ENCODE measurements around the gene TEAD1. TPM values are rescaled to one million over a fixed set of nuclear protein-coding genes. Genes with fewer than 3 reads are reported as not detected.

TEAD1 gene
- polyA plus RNA-seq, 1 donor from 2014 or later, result 12.2 TPM

DNA sequence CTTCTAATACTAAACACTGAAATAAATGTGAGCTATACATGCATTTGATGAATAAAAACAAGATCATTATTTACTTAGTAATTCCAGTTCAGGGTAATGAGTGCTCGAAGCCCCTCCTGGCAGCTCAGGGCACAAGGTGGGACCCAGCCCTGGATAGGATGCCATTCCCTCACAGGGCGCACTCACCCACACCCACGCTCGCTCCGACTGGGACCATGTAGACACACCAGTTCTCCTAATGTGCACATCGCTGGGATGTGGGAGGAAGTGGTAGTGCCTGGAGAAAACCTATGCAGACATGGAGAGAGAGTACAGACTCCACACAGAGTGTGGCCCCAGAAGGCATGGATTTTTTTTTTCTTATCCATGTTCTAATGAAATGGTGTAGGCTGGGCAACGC lies 290.4 kb downstream of the TEAD1 start:
- H3K79me2 ChIP-seq (replicated peaks; ENCODE audit: insufficient read depth, low read length), result no peaks in the 10 kb centered on the region
- H3K4me3 ChIP-seq (ENCODE audit: low read length), result no peak overlapping the region
- H3K9ac ChIP-seq (ENCODE audit: low read length), result no peak overlapping the region
- H2AFZ ChIP-seq (ENCODE audit: low read depth, low read length), result no peak overlapping the region
- no peaks in the 10 kb centered on the region for H3K27me3 ChIP-seq (ENCODE audit: insufficient read depth, low read depth, low read length)
- H3F3A ChIP-seq (ENCODE audit: insufficient read depth, low read length, poor library complexity, severe bottlenecking), result no peaks in the 10 kb centered on the region
- H3K4me2 ChIP-seq (ENCODE audit: low read length), result no peak overlapping the region
- H3K9me2 ChIP-seq (ENCODE audit: insufficient read depth, low read length), result no peaks in the 10 kb centered on the region
- no peaks in the 10 kb centered on the region for H3K36me3 ChIP-seq (ENCODE audit: insufficient read depth, low read length)
- H3K9me3 ChIP-seq (ENCODE audit: low read length), result no peaks in the 10 kb centered on the region
- H4K20me1 ChIP-seq (ENCODE audit: insufficient read depth), result no peaks in the 10 kb centered on the region
- H3K27ac ChIP-seq (ENCODE audit: low read length), result no peak overlapping the region
- TF ChIP-seq MXI1 (conservative IDR thresholded peaks at IDR 0.05; ENCODE audit: poor library complexity, severe bottlenecking) (no peak), TAF1 (IDR thresholded peaks at IDR 0.05; ENCODE audit: low read depth) (no peak), EP300 (conservative IDR thresholded peaks at IDR 0.05; ENCODE audit: poor library complexity, severe bottlenecking) (no peak), CTCF (IDR thresholded peaks at IDR 0.05; ENCODE audit: poor library complexity, severe bottlenecking) (no peak), POLR2AphosphoS5 (IDR thresholded peaks at IDR 0.05) (no peak), SMC3 (conservative IDR thresholded peaks at IDR 0.05; ENCODE audit: poor library complexity) (no peak), EZH2 (IDR thresholded peaks at IDR 0.05; ENCODE audit: borderline replicate concordance, insufficient read depth, low read length, poor library complexity, severe bottlenecking) (no peak), RAD21 (conservative IDR thresholded peaks at IDR 0.05) (no peak)
- TF ChIP-seq, protein P1, sequence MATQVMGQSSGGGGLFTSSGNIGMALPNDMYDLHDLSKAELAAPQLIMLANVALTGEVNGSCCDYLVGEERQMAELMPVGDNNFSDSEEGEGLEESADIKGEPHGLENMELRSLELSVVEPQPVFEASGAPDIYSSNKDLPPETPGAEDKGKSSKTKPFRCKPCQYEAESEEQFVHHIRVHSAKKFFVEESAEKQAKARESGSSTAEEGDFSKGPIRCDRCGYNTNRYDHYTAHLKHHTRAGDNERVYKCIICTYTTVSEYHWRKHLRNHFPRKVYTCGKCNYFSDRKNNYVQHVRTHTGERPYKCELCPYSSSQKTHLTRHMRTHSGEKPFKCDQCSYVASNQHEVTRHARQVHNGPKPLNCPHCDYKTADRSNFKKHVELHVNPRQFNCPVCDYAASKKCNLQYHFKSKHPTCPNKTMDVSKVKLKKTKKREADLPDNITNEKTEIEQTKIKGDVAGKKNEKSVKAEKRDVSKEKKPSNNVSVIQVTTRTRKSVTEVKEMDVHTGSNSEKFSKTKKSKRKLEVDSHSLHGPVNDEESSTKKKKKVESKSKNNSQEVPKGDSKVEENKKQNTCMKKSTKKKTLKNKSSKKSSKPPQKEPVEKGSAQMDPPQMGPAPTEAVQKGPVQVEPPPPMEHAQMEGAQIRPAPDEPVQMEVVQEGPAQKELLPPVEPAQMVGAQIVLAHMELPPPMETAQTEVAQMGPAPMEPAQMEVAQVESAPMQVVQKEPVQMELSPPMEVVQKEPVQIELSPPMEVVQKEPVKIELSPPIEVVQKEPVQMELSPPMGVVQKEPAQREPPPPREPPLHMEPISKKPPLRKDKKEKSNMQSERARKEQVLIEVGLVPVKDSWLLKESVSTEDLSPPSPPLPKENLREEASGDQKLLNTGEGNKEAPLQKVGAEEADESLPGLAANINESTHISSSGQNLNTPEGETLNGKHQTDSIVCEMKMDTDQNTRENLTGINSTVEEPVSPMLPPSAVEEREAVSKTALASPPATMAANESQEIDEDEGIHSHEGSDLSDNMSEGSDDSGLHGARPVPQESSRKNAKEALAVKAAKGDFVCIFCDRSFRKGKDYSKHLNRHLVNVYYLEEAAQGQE (IDR thresholded peaks at IDR 0.05; ENCODE audit: borderline replicate concordance), result no peak

DNA sequence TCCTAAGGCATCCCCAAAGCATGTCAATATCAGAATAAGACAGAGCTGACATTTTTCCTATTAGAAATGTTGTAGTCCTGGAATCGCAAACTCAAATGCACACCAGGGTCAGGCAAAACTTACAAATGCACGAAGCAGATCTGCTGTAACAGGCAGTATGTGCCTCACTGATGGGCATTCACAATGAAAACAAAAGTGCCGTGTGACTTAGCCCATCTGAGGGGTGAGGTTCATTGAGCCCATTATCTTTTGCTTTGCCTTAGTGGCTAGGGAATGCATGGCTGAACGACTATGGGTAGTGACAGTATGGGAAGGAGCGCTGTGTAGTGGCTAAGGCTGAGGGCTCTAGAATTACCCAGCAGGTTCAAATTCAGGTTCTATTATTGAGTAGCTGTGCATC lies 291.8 kb downstream of the TEAD1 start:
- Histone ChIP-seq H3K27me3 (ENCODE audit: insufficient read depth, low read depth, low read length) (no peaks in the 10 kb centered on the region), H3K79me2 (replicated peaks; ENCODE audit: insufficient read depth, low read length) (no peaks in the 10 kb centered on the region), H3K9me2 (ENCODE audit: insufficient read depth, low read length) (no peaks in the 10 kb centered on the region), H2AFZ (ENCODE audit: low read depth, low read length) (no peak overlapping the region), H3K27ac (ENCODE audit: low read length) (no peak overlapping the region), H3F3A (ENCODE audit: insufficient read depth, low read length, poor library complexity, severe bottlenecking) (no peaks in the 10 kb centered on the region), H3K4me2 (ENCODE audit: low read length) (no peak overlapping the region), H3K36me3 (ENCODE audit: insufficient read depth, low read length) (no peaks in the 10 kb centered on the region), H3K9me3 (ENCODE audit: low read length) (no peaks in the 10 kb centered on the region), H4K20me1 (ENCODE audit: insufficient read depth) (no peaks in the 10 kb centered on the region), H3K4me3 (ENCODE audit: low read length) (no peak overlapping the region), H3K9ac (ENCODE audit: low read length) (no peak overlapping the region)
- no peak for TF ChIP-seq TAF1 (IDR thresholded peaks at IDR 0.05; ENCODE audit: low read depth)

GRCh38 chr11:12968101-12968500 lies 293.9 kb downstream of the TEAD1 start:
- no peaks in the 10 kb centered on the region for H3K27me3 ChIP-seq (ENCODE audit: insufficient read depth, low read depth, low read length)
- H3K27ac ChIP-seq (ENCODE audit: low read length), result no peak overlapping the region
- H3K9ac ChIP-seq (ENCODE audit: low read length), result no peak overlapping the region

More at GRCh38 chr11:12968101-12968500, 293.9 kb downstream of the TEAD1 start:
- Histone ChIP-seq H3K36me3 (ENCODE audit: insufficient read depth, low read length) (no peaks in the 10 kb centered on the region), H3F3A (ENCODE audit: insufficient read depth, low read length, poor library complexity, severe bottlenecking) (no peaks in the 10 kb centered on the region), H3K4me3 (ENCODE audit: low read length) (no peak overlapping the region), H3K79me2 (replicated peaks; ENCODE audit: insufficient read depth, low read length) (no peaks in the 10 kb centered on the region), H4K20me1 (ENCODE audit: insufficient read depth) (no peaks in the 10 kb centered on the region), H3K9me3 (ENCODE audit: low read length) (no peaks in the 10 kb centered on the region), H3K4me2 (ENCODE audit: low read length) (no peak overlapping the region), H3K9me2 (ENCODE audit: insufficient read depth, low read length) (no peaks in the 10 kb centered on the region), H2AFZ (ENCODE audit: low read depth, low read length) (no peak overlapping the region)
- TF ChIP-seq CTCF (IDR thresholded peaks at IDR 0.05; ENCODE audit: poor library complexity, severe bottlenecking), result no peak
- no peak for TF ChIP-seq TAF1 (IDR thresholded peaks at IDR 0.05; ENCODE audit: low read depth)
- TF ChIP-seq, protein P1 (IDR thresholded peaks at IDR 0.05; ENCODE audit: borderline replicate concordance), result no peak
- no peak for TF ChIP-seq EZH2 (IDR thresholded peaks at IDR 0.05; ENCODE audit: borderline replicate concordance, insufficient read depth, low read length, poor library complexity, severe bottlenecking)
- TF ChIP-seq MXI1 (conservative IDR thresholded peaks at IDR 0.05; ENCODE audit: poor library complexity, severe bottlenecking), result no peak
- TF ChIP-seq EP300 (conservative IDR thresholded peaks at IDR 0.05; ENCODE audit: poor library complexity, severe bottlenecking), result no peak
- no peak for TF ChIP-seq POLR2AphosphoS5 (IDR thresholded peaks at IDR 0.05)
- no peak for TF ChIP-seq RAD21 (conservative IDR thresholded peaks at IDR 0.05)
- TF ChIP-seq SMC3 (conservative IDR thresholded peaks at IDR 0.05; ENCODE audit: poor library complexity), result no peak

Measured in neural cell (in vitro differentiated cells).